Activated naive CD4-positive, alpha-beta T cell treated with Interleukin-2 at 50 U/mL for 16 hours (primary cell): ENCODE results near the gene EGLN1.
"Not testable (repeated sequence)": the region's sequence is repeated elsewhere in the genome, so short reads cannot be mapped to it uniquely, and the experiment has no call there.

Experiments used
- DNase-seq: peaks from one replicate; pipeline ENCODE4 v3.0.0-alpha.2; 2020

EGLN1 gene

DNA sequence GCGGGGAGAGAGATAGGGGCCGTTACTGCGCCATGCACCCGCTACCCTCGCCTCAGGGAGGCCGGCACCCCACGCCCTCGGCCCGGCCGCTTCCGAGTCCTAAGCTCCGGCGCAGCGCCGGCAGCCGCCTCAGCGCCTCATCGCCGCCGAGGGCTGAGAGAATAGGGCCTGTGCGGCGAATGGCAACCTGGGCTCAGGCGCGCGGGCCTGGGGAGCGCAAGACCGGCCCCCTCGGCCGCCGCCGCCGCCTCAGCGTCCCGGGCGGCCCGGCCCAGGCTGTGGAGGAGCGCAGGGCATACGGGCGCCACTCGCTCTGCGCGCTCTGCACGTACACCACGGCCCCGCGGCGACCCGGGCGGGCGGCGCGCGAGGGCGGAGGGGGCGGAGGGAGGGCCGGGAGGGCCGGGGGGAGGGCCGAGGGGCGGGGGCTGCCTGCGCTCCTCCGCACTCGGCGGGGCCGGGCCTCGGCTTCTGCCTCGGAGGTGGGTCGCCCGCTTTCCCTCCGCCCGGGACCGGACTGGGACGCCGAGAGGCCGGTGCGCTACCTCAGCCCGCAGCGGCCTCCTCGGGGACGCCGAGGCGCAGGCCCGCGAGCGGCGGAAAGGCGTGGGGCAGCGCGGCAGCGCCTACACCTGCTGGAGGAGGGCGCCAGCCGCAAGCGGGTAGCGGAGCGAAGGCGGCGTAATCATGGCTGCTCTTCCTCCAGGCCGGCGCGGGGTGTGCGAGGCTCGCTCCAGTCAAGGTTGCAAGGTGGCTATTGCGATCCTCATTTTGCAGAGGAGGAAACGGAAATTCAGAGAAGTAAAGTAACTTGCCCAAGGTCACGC is at the start of gene EGLN1:
TSS of gene EGLN1 (minus strand) at position 317 of the 827 bp plus-strand sequence. CDS start 399 bp downstream, outside the sequence.
- DNase-seq, result peak; percentile 82

DNA sequence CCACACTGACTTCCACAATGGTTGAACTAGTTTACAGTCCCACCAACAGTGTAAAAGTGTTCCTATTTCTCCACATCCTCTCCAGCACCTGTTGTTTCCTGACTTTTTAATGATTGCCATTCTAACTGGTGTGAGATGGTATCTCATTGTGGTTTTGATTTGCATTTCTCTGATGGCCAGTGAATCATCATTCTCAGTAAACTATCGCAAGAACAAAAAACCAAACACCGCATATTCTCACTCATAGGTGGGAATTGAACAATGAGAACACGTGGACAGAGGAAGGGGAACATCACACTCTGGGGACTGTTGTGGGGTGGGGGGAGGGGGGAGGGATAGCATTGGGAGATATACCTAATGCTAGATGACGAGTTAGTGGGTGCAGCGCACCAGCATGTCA is 49.4 kb upstream of the EGLN1 start:
- not testable (repeated sequence) for DNase-seq

DNA sequence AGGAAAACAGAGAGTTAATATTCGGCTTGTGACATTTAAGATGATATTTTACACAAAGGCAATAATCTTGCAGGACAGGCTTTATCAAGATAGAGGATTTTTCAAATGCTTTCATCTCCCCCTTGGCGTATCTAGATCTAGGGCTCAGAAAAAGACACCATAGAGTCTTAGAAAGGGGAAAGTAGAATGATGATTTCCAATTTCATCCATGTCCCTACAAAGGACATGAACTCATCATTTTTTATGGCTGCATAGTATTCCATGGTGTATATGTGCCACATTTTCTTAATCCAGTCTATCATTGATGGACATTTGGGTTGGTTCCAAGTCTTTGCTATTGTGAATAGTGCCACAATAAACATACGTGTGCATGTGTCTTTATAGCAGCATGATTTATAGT is 48.9 kb upstream of the EGLN1 start:
- not testable (repeated sequence) for DNase-seq

DNA sequence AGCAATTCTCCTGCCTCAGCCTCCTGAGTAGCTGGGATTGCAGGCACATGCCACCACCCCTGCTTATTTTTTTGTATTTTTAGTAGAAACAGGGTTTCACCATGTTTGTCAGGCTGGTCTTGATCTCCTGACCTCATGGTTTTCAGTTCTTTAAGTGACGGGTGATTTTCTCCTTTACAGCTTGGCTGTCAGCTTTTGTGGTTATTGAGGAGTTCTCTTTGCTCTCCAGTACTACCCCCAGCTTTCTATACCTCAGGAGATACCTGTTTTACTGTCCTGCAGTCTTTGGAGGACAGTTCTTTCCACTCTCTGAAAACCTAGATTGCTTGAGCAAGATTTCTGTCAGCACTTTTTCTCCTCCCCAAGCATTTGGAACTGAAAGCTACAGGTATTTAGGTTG is 45.9 kb upstream of the EGLN1 start:
- DNase-seq, result no peak

DNA sequence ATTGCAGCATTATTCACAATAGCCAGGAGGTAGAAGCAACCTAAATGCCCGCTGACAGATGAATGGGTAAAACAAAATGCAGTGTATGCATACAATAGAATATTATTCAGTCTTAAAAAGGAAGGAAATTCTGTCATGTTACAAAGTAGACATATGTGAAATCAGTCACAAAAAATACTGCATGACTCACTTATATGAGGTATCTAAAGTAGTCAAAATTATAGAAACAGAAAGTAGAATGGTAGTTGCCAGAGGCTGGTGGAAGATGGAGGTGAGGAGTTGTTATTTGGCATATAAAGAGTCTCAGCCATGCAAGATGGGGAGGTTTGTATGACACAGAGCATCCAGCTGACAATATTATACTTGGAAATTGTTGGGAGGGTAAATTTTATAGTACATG is 43.0 kb upstream of the EGLN1 start:
- DNase-seq, result no peak

DNA sequence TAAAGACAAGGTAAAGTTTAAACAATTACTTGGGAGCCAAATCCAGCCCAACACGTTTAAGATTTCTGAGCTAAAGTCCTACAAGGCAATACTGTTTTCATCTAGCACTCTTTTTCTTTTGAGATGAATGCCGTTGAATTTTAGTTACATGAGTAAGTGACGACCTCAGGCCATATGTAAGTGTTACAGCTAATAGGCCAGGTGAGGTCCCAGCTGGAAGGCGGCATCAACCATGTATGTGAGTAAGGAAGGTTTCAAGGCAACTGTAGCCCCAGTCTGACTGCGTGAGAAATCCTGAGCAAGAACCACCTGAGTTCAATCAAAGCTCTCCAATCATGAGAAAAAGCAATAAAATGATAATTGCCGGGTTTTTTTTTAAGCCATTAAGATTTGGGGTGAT is 41.5 kb upstream of the EGLN1 start:
- no peak for DNase-seq

DNA sequence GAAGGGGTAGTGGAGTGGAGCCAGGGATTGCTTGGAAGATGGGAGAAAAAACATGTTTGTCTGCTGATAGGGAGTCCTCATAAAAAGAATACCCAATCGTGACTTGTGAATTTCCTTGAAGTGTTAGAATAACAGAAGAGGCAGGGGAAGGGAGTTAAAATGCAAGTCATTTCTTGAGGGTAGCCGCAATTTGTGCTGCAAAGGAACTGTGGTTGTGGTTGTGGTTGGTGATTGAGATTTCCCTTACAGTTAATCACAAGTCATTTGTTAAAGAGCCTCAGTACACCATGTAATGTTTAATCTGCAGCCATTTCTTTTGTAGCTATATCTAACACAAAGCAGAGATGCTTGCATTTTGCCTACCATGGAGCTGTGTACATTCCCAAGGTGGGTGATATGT is 38.5 kb upstream of the EGLN1 start:
- DNase-seq, result peak; percentile 56

DNA sequence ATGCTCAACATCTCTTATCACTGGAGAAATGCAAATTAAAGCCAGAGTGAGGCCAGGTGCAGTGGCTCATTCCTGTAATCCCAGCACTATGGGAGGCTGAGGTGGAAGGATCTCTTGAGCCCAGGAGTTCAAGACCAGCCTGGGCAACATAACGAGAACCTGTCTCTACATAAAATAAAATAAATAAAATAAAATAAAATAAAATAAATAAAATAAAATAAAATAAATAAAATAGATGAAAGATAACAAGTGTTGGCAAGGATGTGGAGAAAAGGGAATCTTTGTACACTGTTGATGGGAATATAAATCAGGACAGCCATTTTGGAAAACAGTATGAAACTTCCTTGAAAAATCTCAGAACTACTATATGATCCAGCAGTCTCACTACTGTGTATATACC is 37.4 kb upstream of the EGLN1 start:
- not testable (repeated sequence) for DNase-seq

DNA sequence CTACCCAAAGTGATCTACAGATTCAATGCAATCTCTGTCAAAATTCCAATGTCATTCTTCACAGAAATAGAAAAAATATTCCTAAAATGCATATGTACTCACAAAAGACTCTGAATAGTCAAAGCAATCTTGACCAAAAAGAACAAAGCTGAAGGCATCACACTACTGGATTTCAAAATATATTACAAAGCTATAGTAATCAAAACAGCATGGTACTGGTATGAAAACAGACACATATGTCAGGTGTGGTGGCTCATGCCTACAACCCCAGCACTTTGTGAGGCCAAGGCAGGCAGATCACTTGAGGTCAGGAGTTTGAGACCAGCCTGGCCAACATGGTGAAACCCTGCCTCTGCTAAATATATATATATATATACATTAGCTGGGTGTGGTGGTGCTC is 35.9 kb upstream of the EGLN1 start:
- DNase-seq, result not testable (repeated sequence)

DNA sequence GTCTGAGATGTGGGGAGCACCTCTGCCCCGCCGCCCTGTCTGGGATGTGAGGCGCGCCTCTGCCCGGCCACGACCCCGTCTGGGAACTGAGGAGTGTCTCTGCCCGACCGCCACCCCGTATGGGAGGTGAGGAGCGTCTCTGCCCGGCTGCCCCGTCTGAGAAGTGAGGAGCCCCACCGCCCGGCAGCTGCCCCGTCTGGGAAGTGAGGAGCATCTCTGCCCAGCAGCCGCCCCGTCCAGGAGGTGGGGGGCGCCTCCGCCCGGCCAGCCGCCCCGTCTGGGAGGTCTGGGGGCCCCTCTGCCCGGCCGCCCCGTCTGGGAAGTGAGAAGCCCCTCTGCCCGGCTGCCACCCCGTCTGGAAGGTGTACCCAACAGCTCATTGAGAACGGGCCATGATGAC is 32.0 kb upstream of the EGLN1 start:
- not testable (repeated sequence) for DNase-seq

DNA sequence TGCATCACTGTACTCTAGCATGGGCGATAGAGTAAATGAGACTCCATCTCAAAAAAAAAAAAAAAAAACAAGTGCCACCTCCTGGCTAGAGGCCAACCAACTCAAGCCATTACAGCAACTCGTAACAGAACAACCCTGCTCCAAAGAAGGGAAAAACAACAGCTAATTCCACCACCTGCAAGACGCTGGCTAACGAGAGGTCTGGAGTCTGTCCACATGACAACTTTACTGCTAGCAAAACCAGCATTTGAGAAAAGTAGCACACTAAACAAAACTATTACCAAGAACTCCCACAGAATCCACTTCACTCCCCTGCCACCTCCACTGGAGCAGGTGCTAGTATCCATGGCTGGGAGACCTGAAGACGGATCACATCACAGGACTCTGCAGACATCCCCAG is 24.1 kb upstream of the EGLN1 start:
- DNase-seq, result no peak

DNA sequence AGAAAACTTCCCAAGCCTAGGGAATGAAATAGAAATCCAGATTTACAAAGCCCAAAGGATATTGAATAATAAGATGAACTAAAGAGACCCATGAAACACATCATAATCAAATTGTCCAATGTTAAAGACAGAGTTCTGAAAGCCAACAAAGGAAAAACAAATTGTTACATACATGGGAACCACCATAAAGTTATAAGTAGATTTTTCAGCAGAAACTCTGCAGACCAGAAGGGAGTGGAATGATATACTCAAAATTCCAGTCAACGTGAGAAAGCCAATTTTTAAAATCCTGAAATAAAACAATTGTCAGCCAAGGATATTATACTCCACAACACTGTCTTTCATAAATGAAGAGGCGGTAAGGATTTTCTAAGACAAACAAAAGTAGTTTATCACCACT is 22.0 kb upstream of the EGLN1 start:
- no peak for DNase-seq

DNA sequence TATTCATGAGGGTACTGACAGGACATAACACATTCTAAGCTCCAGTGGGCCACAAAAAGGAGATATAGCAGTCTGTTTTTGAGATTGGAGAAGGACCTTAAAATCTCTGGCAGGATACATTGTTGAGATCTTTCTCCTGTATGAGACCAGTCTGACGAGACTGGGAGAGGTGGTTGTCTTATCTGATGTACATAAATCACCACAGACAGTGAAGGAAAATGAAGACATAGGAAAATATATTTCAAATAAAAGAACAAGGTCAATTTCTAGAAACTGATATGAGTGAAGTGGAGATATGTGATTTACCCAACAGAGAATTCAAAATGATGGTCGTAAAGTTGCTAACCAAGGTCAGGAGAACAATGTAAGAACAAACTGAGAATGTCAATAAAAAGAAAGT is 21.3 kb upstream of the EGLN1 start:
- no peak for DNase-seq

DNA sequence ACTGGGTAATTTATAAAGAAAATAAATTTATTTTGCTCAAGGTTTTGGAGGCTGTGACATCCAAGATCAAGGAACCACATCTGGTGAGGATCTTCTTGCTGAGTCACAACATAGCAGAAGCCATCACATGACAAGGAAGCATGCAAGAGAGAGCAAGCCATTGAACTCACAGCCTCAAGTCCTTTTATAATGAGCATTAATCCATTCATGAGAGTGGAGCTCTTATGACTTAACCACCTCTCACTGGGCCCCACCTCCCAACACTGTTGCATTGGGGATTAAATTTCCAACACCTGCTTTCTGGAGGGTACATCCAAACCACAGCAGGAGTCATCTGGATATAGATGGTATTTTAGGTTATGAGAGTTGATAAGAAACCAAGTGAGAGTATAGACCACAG is 20.6 kb upstream of the EGLN1 start:
- no peak for DNase-seq

DNA sequence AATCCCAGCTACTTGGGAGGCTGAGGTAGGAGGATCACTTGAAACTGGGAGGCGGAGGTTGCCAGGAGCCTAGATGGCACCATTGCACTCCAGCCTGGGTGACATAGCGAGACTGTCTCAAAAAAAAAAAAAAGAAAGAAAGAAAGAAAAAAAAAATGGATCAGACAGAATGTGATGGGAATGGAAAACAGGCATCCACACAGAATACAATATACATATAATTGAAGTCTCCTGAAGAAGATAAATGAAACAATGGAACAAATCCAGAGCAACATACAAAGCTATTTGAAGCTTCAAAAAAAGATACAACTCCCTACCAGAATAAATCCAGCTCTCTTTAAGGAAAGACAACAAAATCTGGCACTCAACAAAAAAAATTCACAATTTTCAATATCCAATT is 10.9 kb upstream of the EGLN1 start:
- DNase-seq, result no peak

DNA sequence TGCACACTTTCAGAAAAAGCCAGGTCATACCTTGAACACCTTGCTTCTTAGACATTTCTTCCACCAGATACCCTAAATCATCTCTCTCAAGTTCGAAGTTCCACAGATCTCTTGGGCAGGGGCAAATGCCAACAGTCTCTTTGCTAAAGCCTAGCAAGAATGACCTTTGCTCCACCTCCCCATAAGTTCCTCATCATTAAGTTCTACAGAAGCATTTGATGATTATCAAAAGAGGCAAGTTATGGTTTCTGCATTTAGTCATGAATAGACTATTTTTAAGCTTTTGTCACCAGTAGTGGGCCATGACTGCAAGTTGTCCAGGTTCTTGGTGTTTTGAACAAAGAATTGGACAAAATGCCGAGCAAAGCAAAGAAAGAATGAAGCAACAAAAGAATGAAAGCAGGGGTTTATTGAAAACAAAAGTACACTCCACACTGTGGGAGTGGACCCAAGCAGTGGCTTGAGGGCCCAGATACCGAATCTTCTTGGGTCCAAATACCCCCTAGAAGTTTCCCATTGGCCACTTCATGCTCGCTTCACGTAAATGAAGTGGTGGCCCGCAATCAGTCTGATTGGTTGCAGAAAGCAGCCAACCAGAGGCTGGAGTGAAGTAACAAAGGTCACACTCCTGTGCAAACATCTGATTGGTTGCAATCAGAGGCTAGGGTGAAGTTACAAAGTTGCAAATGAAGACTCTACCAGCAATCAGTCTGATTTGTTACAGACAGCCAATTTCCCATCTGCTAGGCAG is 9.8 kb upstream of the EGLN1 start:
- no peak for DNase-seq

DNA sequence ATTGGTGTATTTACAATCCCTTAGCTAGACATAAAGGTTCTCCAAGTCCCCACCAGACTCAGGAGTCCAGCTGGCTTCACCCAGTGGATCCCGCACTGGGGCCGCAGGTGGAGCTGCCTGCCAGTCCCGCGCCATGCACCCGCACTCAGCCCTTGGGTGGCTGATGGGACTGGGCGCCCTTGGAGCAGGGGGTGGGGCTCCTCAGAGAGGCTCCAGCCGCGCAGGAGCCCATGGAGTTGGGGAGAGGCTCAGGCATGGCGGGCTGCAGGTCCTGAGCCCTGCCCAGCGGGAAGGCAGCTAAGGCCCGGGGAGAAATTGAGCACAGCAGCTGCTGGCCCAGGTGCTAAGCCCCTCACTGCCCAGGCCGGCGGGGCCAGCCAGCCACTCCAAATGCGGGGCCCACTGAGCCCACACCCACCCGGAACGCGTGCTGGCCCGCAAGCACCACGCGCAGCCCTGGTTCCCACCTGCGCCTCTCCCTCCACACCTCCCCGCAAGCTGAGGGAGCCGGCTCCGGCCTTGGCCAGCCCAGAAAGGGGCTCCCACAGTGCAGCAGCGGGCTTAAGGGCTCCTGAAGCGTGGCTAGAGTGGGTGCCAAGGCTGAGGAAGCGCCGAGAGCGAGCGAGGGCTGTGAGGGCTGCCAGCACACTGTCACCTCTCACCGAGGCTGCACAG is 8.7 kb upstream of the EGLN1 start:
- not testable (repeated sequence) for DNase-seq

DNA sequence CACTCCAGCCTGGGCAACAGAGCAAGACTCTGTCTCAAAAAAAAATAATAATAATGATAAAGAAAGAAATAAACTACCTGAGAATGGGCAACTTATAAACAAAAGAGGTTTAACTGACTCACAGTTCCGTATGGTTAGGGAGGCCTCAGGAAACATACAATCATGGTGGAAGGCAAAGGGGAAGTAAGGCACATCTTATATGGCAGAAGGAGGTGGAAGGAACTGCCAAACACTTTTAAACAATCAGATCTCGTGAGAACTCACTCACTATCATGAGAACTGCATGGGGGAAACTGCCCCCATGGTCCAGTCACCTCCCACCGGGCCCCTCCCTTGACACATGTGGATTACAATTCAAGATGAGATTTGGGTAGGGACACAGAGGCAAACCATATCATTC is 6.3 kb upstream of the EGLN1 start:
- no peak for DNase-seq

DNA sequence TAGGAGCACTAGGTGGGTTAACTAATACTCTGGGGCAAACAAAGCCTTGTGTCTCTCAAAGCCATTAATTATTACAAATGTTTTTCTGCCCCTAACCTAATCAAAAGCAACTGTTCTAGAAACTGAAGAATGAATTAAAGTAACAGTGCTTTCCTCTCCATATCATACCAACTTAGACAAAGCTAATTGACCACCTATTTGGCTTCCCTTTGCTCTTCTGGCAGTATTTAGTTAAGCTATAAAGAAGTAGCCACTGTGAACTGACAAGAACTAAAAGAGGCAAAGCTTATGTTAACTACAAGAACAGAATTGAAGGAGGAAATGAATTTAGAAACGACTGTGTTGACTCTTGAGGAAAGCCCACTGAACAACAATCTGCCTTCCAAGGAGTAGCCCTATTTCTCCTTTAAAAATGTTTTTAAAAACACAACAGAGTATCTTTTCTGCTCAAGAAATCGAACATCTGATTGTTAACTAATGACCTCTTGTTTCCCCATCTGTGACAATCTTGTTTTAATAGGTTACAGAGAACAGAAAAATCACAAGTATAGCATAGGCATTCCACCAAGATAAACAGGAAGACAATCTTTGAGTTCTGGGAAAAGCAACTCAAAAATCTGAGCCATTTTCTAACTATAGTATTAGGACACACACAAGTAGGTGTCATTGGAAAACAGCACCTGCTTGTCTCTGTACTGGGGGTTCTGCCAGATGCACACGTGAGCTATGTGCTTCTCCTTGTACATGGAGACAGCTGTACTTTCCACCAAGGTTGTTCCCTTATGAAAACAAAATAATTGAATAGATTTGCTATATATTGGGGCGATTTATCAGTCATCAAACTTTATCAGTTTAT is 3.1 kb upstream of the EGLN1 start:
- no peak for DNase-seq

DNA sequence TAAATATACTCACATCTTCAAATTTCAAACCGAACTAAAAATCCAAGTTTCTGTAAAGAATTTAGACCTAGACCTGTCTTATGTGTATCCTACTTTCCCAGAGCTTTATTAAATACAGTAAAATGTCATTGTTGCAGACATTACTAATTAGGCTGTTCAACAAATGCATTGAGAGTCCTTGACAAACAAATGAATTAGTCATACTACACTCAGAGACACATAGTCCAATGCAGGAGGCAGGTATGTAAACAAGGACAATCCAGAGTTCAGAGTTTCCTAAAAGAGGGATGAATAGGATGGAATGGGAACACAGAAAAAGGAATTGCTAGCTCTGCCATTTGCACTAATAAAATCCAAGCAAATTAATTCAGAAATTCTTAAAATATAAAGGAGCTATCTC is 1.6 kb upstream of the EGLN1 start:
- DNase-seq, result no peak

DNA sequence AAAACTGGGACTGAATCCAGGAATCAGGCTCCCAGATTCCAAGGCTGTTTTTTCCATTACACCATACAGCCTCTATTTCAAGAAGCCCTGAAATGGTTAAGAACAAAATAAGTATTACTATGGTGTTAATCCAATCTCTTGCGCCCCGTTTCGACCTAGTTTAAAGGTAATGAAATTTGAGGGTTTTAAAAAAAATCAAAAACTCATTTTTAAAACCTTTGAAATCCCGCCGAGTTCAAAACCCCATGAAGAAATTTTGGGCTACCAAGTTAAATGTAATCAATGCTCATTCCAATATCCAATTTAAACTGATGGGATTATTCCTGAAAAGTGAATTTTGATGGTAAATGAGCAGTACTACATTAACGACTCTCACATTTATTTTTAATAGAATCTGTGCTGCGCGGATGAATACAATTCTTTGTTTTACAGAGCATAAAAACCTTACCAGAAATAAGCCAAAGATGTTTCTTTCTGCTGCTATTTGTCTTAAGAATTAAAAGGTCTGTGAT is 767 bp upstream of the EGLN1 start:
- DNase-seq, result no peak

DNA sequence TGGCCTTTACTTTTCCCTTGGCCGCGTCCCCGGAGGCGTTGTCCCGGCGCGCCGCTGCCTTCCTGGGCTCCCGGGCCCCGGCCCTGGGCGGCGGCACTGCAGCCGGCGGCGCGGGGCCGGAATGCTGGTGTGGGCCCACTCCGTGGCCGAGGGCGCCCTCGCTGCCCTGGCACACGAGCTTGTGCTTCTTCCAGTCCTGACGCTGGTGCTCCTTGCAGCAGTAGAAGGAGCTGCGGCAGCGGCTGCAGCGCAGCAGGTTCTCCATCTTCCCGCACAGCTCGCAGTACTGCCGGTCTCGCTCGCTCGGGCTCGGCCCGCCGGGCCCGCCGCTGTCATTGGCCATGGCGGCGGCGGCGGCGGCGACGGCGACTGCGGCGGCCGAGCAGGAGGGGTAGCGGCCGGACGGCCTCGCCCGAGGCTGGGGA is 529 bp downstream of the EGLN1 start:
- DNase-seq, result peak; percentile 49
